Measurements from ENCODE around the gene HCN2. TPM values are rescaled to one million over a fixed set of nuclear protein-coding genes. Genes with fewer than 3 reads are reported as not detected.

Gene HCN2
- total RNA-seq (2014; rRNA removed; shearing (Covaris generic)) (0.05 and 0.06 TPM in 2 replicates), total RNA-seq (2022) (1.0 and 1.2 TPM in 2 replicates), Bru-seq, nascent RNA (percentile 16 among the genes with signal in this experiment), BruChase-seq, experiment 1, labeled RNA remaining after a 6-hour chase (percentile 23 among the genes with signal in this experiment), BruChase-seq, experiment 2, labeled RNA remaining after a 2-hour chase (percentile 25 among the genes with signal in this experiment)
- long read RNA-seq, result 0 reads

GRCh38 chr19:589693-590395 lies at the start of gene HCN2:
HCN2 (plus strand) TSS chr19:589881; CDS start chr19:589946, 65 bp downstream.
- no peak within 1 kb of the TSS for H3K27ac ChIP-seq (ENCODE audit: low read depth, low read length, poor library complexity, severe bottlenecking)
- BruUV-seq (replicated peaks), result no TSS peak
- no peaks in the 10 kb centered on the region for H3K9me2 ChIP-seq (ENCODE audit: insufficient read depth, low read length)
- CTCF ChIA-PET (ENCODE audit: unreplicated experiment), result no interaction called here
- no peak for TF ChIP-seq EZH2phosphoT487 (IDR thresholded peaks at IDR 0.05; ENCODE audit: borderline replicate concordance, low read depth, low read length)
- no peak for TF ChIP-seq CTCF (conservative IDR thresholded peaks at IDR 0.05; ENCODE audit: low read length)
- H3K4me1 ChIP-seq (ENCODE audit: insufficient read depth, low read length, poor library complexity, severe bottlenecking), result peaks cover 12% of the 10 kb centered on the region
- H2AFZ ChIP-seq (ENCODE audit: low read length), result no peak within 1 kb of the TSS
- no peak within 1 kb of the TSS for H3K4me3 ChIP-seq (ENCODE audit: low read depth, low read length, poor library complexity, severe bottlenecking)
- no peaks in the 10 kb centered on the region for H3K79me2 ChIP-seq (ENCODE audit: insufficient read depth, low read depth, low read length)
- intact Hi-C loops (cut with micrococcal nuclease; ENCODE audit: unreplicated experiment), result loop anchor here (5.0 kb wide), 1 partner anchor 142 kb away; no protein-coding TSS in a partner anchor
- no peak for DNase-seq (ENCODE audit: low spot score)
- POLR2A ChIA-PET, result no interaction called here
- H3K4me2 ChIP-seq (ENCODE audit: low read length), result peak within 1 kb of the TSS; percentile 22
- H4K20me1 ChIP-seq (ENCODE audit: insufficient read depth, low read length), result no peaks in the 10 kb centered on the region
- H3K9me3 ChIP-seq (ENCODE audit: low read length), result no peaks in the 10 kb centered on the region
- no peaks in the 10 kb centered on the region for H3K36me3 ChIP-seq (ENCODE audit: insufficient read depth, low read length)

GRCh38 chr19:540867-541637 lies 48.6 kb upstream of the HCN2 start:
- TF ChIP-seq EZH2phosphoT487 (IDR thresholded peaks at IDR 0.05; ENCODE audit: borderline replicate concordance, low read depth, low read length) (no peak), CTCF (conservative IDR thresholded peaks at IDR 0.05; ENCODE audit: low read length) (no peak)
- no peaks in the 10 kb centered on the region for H4K20me1 ChIP-seq (ENCODE audit: insufficient read depth, low read length)
- H3K4me3 ChIP-seq (ENCODE audit: low read depth, low read length, poor library complexity, severe bottlenecking), result no peak overlapping the region
- ChIA-PET POLR2A (no interaction called here), CTCF (ENCODE audit: unreplicated experiment) (no interaction called here)
- H3K9me2 ChIP-seq (ENCODE audit: insufficient read depth, low read length), result no peaks in the 10 kb centered on the region
- no peaks in the 10 kb centered on the region for H3K9me3 ChIP-seq (ENCODE audit: low read length)
- no peaks in the 10 kb centered on the region for H3K79me2 ChIP-seq (ENCODE audit: insufficient read depth, low read depth, low read length)
- intact Hi-C loops (cut with micrococcal nuclease; ENCODE audit: unreplicated experiment), result no loop called here
- H3K36me3 ChIP-seq (ENCODE audit: insufficient read depth, low read length), result peaks cover 16% of the 10 kb centered on the region
- no TSS peak for BruUV-seq (replicated peaks)
- DNase-seq (ENCODE audit: low spot score), result no peak
- H3K4me1 ChIP-seq (ENCODE audit: insufficient read depth, low read length, poor library complexity, severe bottlenecking), result no peaks in the 10 kb centered on the region
- no peak overlapping the region for H3K27ac ChIP-seq (ENCODE audit: low read depth, low read length, poor library complexity, severe bottlenecking)
- no peak overlapping the region for H3K4me2 ChIP-seq (ENCODE audit: low read length)
- H2AFZ ChIP-seq (ENCODE audit: low read length), result no peak overlapping the region

All from OCI-LY7 (cell line).